ENCODE data around the gene MRPS24. TPM values are rescaled to one million over a fixed set of nuclear protein-coding genes. Genes with fewer than 3 reads are reported as not detected.

The MRPS24 gene
- total and polyA plus RNA-seq, 3 experiments from 2014 or later = 122 to 147 (median 140) TPM

DNA sequence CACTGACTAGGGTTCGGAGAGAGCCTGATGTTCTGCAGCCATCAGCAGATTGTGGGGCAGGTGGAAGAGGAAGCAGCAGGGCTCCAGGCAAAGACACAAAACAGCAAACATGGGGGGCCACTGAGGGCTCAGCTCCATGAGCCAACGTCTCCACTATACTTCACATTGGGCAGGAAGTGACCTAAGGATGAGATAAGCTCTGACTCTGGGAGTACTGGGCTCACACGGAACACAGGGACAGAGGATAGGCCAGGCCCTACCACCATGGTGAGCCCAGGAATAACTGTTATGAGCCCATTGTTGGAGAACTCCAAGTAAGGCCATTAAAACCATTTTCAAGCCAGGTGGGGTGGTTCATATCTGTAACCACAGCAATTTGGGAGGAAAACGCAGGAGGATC is 14.9 kb upstream of the MRPS24 start:
- POLR2A ChIA-PET = no interaction called here
- Mint-ChIP-seq H3K4me1 (peaks cover 8 to 9% (median 9%) of the 10 kb centered on the region in 3 donors), H3K4me3 (no peak overlapping the region), H3K9me3 (no peaks in the 10 kb centered on the region), H3K27ac (peak overlapping the region in 3 of 8 donors; percentile 6 to 81 (median 46)), H3K36me3 (peaks cover 0 to 61% (median 18%) of the 10 kb centered on the region in 3 donors), H3K27me3 (no peaks in the 10 kb centered on the region)
- Histone ChIP-seq H3K27ac (ENCODE audit: low read depth, low read length) (no peak overlapping the region), H3K27me3 (ENCODE audit: insufficient read depth, low read length, poor library complexity, severe bottlenecking) (no peaks in the 10 kb centered on the region), H3K9me3 (ENCODE audit: low read length) (no peaks in the 10 kb centered on the region), H3K4me1 (ENCODE audit: insufficient read depth, low read length) (no peaks in the 10 kb centered on the region), H3K36me3 (ENCODE audit: insufficient read depth, low read length) (peaks cover 20% of the 10 kb centered on the region), H3K4me3 (ENCODE audit: low read length) (no peak overlapping the region)
- no peak for DNase-seq
- CTCF ChIA-PET = interaction anchor here (0.5 kb wide), 1 partner anchor 45 kb away, joined by 3 read pairs; no protein-coding TSS in a partner anchor

DNA sequence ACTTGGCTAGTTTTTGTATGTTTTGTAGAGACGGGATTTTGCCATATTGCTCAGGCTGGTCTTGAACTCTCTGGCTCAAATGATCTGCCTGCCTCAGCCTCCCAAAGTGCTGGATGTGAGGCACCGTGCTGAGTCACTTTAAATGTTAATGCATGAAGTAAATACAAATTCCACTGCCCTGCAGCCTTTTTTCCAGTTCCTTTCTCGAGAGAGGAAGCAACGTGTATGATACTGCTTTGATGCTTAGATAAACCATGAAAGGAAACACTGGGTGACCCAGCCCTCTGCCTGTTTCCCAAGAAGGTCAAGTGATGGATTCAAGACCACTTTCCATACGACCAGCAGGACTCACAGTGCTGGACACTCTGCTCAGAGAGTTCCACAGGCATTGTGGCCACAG is 11.3 kb upstream of the MRPS24 start:
- H3K27ac ChIP-seq (ENCODE audit: low read depth, low read length) = no peak overlapping the region
- no peak overlapping the region for H3K27ac Mint-ChIP-seq
- no peaks in the 10 kb centered on the region for H3K27me3 Mint-ChIP-seq
- peaks cover 4 to 87% (median 28%) of the 10 kb centered on the region in 3 donors for H3K36me3 Mint-ChIP-seq
- no peak overlapping the region for H3K4me3 Mint-ChIP-seq
- no peaks in the 10 kb centered on the region for H3K9me3 ChIP-seq (ENCODE audit: low read length)
- POLR2A ChIA-PET = interaction anchor here (0.6 kb wide), 1 partner anchor 751 kb away, joined by 3 read pairs; no protein-coding TSS in a partner anchor
- CTCF ChIA-PET = no interaction called here
- no peaks in the 10 kb centered on the region for H3K27me3 ChIP-seq (ENCODE audit: insufficient read depth, low read length, poor library complexity, severe bottlenecking)
- H3K4me1 Mint-ChIP-seq = no peaks in the 10 kb centered on the region
- no peaks in the 10 kb centered on the region for H3K9me3 Mint-ChIP-seq
- H3K4me3 ChIP-seq (ENCODE audit: low read length) = no peak overlapping the region
- H3K36me3 ChIP-seq (ENCODE audit: insufficient read depth, low read length) = peaks cover 35% of the 10 kb centered on the region
- DNase-seq = no peak
- H3K4me1 ChIP-seq (ENCODE audit: insufficient read depth, low read length) = no peaks in the 10 kb centered on the region

DNA sequence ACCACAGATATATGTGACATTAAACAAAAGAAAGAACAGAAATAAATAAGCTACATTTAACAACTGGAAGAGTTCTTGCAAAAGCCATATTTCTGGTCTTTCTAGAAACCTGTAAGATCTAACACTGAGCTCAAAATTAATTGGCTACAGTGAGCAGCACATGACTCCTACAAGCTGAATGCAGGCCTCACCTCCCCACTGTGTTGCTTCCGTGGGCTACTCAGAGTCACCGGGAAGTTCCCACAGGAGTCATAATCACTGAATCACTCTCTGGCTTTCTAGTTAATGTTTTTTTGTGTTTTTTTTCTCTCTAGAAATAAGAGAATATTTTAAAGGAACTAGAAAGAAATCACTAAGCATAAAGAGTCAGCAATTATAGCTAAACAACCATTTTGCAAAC is 10.2 kb upstream of the MRPS24 start:
- Mint-ChIP-seq H3K36me3 (peaks cover 4 to 84% (median 28%) of the 10 kb centered on the region in 3 donors), H3K4me3 (no peak overlapping the region), H3K4me1 (no peaks in the 10 kb centered on the region), H3K27me3 (no peaks in the 10 kb centered on the region), H3K9me3 (no peaks in the 10 kb centered on the region), H3K27ac (no peak overlapping the region)
- Histone ChIP-seq H3K9me3 (ENCODE audit: low read length) (no peaks in the 10 kb centered on the region), H3K27me3 (ENCODE audit: insufficient read depth, low read length, poor library complexity, severe bottlenecking) (no peaks in the 10 kb centered on the region), H3K4me3 (ENCODE audit: low read length) (no peak overlapping the region), H3K27ac (ENCODE audit: low read depth, low read length) (no peak overlapping the region), H3K36me3 (ENCODE audit: insufficient read depth, low read length) (peaks cover 34% of the 10 kb centered on the region), H3K4me1 (ENCODE audit: insufficient read depth, low read length) (no peaks in the 10 kb centered on the region)
- DNase-seq = no peak
- ChIA-PET POLR2A (interaction anchor here (0.6 kb wide), 1 partner anchor 20 kb away, joined by 3 read pairs; no protein-coding TSS in a partner anchor), CTCF (no interaction called here)

DNA sequence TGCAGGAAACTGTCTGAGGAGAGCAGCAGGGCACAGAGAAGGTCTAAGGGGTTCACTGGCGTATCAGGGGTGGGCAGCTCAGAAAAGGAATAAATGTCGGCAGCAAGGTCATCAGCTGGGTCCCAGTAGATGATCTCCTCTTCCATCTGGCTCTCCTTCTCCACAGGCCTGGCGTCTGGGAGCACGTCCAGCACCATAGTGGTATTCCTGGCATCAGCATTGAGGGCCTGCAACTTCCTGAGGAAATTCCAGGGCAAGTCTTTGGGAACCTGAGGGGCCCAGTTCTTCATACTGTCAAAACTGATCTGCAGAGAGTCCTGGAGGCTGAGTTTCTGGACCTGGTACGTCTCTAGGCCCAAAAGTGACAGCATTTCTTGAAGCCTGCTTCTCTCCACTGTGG is 9.6 kb upstream of the MRPS24 start:
- H3K9me3 Mint-ChIP-seq = no peaks in the 10 kb centered on the region
- H3K36me3 Mint-ChIP-seq = peaks cover 4 to 78% (median 28%) of the 10 kb centered on the region in 3 donors
- DNase-seq = no peak
- Histone ChIP-seq H3K36me3 (ENCODE audit: insufficient read depth, low read length) (peaks cover 34% of the 10 kb centered on the region), H3K4me3 (ENCODE audit: low read length) (no peak overlapping the region), H3K4me1 (ENCODE audit: insufficient read depth, low read length) (no peaks in the 10 kb centered on the region), H3K27me3 (ENCODE audit: insufficient read depth, low read length, poor library complexity, severe bottlenecking) (no peaks in the 10 kb centered on the region), H3K9me3 (ENCODE audit: low read length) (no peaks in the 10 kb centered on the region), H3K27ac (ENCODE audit: low read depth, low read length) (no peak overlapping the region)
- peak overlapping the region in 2 of 8 donors; percentile 61 to 74 for H3K27ac Mint-ChIP-seq
- H3K4me1 Mint-ChIP-seq = no peaks in the 10 kb centered on the region
- POLR2A ChIA-PET = no interaction called here
- no peak overlapping the region for H3K4me3 Mint-ChIP-seq
- H3K27me3 Mint-ChIP-seq = no peaks in the 10 kb centered on the region
- CTCF ChIA-PET = no interaction called here

DNA sequence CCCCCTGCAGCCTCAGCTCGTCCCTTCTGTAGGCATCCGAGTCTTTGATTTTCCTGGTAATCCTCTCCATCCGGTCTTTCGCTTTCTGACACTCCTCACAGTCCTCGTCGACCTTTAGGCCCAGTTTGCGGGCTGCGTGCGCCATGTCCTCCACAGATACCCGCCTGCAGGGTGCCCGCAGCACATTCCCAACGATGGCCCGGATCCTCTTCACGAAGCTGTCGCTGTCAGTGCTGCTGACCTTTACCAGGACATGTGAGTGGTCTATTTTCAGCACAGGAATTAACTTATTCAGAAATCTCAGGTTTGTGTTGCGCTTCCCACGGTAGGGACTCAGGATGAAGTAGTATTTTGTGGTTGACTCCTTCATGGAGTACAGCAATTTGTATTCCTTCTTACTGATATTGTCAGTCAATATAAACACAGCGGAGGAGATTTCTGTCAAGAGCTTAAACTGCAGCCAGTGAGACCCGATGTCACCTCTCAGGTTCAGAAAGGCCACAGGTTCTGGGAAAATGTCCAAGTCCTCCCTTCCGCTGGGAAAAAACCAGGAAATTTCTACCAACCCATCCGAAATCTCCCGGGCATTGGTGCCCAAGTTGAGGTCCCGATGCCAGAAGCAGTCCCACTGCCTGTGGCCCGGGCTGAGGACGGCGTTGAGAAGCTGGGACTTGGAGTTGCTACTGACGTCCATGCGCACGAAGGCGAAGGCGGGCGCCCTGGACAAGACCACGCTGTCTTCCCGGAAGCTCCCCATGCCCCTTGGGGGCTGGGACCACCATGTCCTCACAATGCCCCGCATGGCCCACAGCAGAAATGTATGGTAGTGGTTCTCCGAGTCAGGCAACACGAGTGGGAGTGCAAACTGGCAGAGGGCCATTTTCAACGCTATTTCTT is 8.9 kb upstream of the MRPS24 start:
- Mint-ChIP-seq H3K4me3 (no peak overlapping the region), H3K4me1 (no peaks in the 10 kb centered on the region), H3K9me3 (no peaks in the 10 kb centered on the region), H3K27me3 (no peaks in the 10 kb centered on the region), H3K27ac (no peak overlapping the region), H3K36me3 (peaks cover 4 to 73% (median 25%) of the 10 kb centered on the region in 3 donors)
- DNase-seq = no peak
- H3K36me3 ChIP-seq (ENCODE audit: insufficient read depth, low read length) = peaks cover 34% of the 10 kb centered on the region
- POLR2A ChIA-PET = no interaction called here
- CTCF ChIA-PET = no interaction called here
- H3K4me1 ChIP-seq (ENCODE audit: insufficient read depth, low read length) = no peaks in the 10 kb centered on the region
- H3K27ac ChIP-seq (ENCODE audit: low read depth, low read length) = no peak overlapping the region
- H3K9me3 ChIP-seq (ENCODE audit: low read length) = no peaks in the 10 kb centered on the region
- no peaks in the 10 kb centered on the region for H3K27me3 ChIP-seq (ENCODE audit: insufficient read depth, low read length, poor library complexity, severe bottlenecking)
- no peak overlapping the region for H3K4me3 ChIP-seq (ENCODE audit: low read length)

DNA sequence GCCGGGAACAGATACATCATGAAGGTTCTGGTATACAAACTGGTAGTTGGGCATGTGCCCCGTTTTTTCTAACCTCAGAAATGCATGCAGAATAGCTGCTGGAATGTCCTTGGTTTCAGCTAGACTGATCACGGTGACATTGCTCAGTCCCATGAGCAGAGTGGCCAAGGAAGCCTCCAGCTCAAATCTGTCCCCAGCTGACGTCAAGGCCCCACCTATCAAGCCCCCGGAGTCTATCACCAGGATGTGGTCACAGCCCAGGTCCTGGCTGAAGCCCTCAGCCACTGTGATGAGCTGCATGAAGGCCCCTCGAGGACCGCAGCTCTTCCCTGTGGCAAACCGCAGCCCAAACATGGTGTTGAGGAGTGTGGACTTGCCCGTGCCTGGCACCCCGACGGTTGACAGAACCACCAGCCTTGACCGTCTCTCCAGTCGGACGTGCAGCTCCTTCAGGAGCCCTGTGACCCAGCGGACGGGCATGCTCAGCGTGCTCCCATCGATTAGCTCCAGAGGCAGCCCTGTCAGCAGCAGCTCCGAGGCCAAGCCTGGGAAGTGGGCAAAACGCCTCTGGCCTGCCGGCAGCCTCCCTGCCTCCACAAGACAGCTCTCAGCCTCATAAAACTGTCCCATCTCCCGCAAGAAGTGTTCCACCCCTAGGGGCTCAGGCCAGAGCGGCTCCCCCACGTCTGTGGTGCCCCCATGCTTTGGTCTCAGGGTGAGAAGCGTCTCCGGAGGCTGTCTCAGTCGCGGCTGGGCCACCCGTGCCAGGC is 7.8 kb upstream of the MRPS24 start:
- peak overlapping the region in 1 of 8 donors; percentile 92 for H3K27ac Mint-ChIP-seq
- peaks cover 4 to 69% (median 23%) of the 10 kb centered on the region in 3 donors for H3K36me3 Mint-ChIP-seq
- H3K27me3 Mint-ChIP-seq = no peaks in the 10 kb centered on the region
- no peaks in the 10 kb centered on the region for H3K9me3 Mint-ChIP-seq
- CTCF ChIA-PET = no interaction called here
- H3K4me3 Mint-ChIP-seq = no peak overlapping the region
- POLR2A ChIA-PET = no interaction called here
- no peak overlapping the region for H3K27ac ChIP-seq (ENCODE audit: low read depth, low read length)
- no peaks in the 10 kb centered on the region for H3K4me1 Mint-ChIP-seq
- H3K4me3 ChIP-seq (ENCODE audit: low read length) = no peak overlapping the region
- peaks cover 34% of the 10 kb centered on the region for H3K36me3 ChIP-seq (ENCODE audit: insufficient read depth, low read length)
- DNase-seq = no peak
- H3K9me3 ChIP-seq (ENCODE audit: low read length) = no peaks in the 10 kb centered on the region
- H3K4me1 ChIP-seq (ENCODE audit: insufficient read depth, low read length) = no peaks in the 10 kb centered on the region
- no peaks in the 10 kb centered on the region for H3K27me3 ChIP-seq (ENCODE audit: insufficient read depth, low read length, poor library complexity, severe bottlenecking)

- no peak for DNase-seq
- H3K27ac ChIP-seq (ENCODE audit: low read depth, low read length) = no peak overlapping the region
- no peaks in the 10 kb centered on the region for H3K4me1 ChIP-seq (ENCODE audit: insufficient read depth, low read length)
- H3K36me3 Mint-ChIP-seq = peaks cover 4 to 61% (median 18%) of the 10 kb centered on the region in 3 donors
- no peaks in the 10 kb centered on the region for H3K9me3 ChIP-seq (ENCODE audit: low read length)
- no peaks in the 10 kb centered on the region for H3K4me1 Mint-ChIP-seq
- no peaks in the 10 kb centered on the region for H3K9me3 Mint-ChIP-seq
- ChIA-PET POLR2A (no interaction called here), CTCF (no interaction called here)
- H3K4me3 Mint-ChIP-seq = no peak overlapping the region
- peak overlapping the region in 1 of 8 donors; percentile 92 for H3K27ac Mint-ChIP-seq
- peaks cover 32% of the 10 kb centered on the region for H3K36me3 ChIP-seq (ENCODE audit: insufficient read depth, low read length)
- H3K4me3 ChIP-seq (ENCODE audit: low read length) = no peak overlapping the region
- no peaks in the 10 kb centered on the region for H3K27me3 Mint-ChIP-seq
- no peaks in the 10 kb centered on the region for H3K27me3 ChIP-seq (ENCODE audit: insufficient read depth, low read length, poor library complexity, severe bottlenecking)
Observed at GRCh38 chr7:43876241-43876640, 6.9 kb upstream of the MRPS24 start.

GRCh38 chr7:43873300-43873699 is 4.0 kb upstream of the MRPS24 start:
- Mint-ChIP-seq H3K9me3 (no peaks in the 10 kb centered on the region), H3K36me3 (peaks cover 4 to 42% (median 10%) of the 10 kb centered on the region in 3 donors)

More at GRCh38 chr7:43873300-43873699, 4.0 kb upstream of the MRPS24 start:
- Mint-ChIP-seq H3K4me1 (peaks cover 14 to 16% (median 16%) of the 10 kb centered on the region in 3 donors), H3K27me3 (no peaks in the 10 kb centered on the region), H3K4me3 (no peak overlapping the region), H3K27ac (peak overlapping the region in 3 of 8 donors; percentile 14 to 29 (median 26))
- POLR2A ChIA-PET = no interaction called here
- CTCF ChIA-PET = interaction anchor here (1.1 kb wide), 1 partner anchor 34 kb away, joined by 4 read pairs; no protein-coding TSS in a partner anchor
- DNase-seq = no peak
- Histone ChIP-seq H3K4me1 (ENCODE audit: insufficient read depth, low read length) (peaks cover 13% of the 10 kb centered on the region), H3K9me3 (ENCODE audit: low read length) (no peaks in the 10 kb centered on the region), H3K4me3 (ENCODE audit: low read length) (no peak overlapping the region), H3K27ac (ENCODE audit: low read depth, low read length) (peak overlapping the region; percentile 38), H3K36me3 (ENCODE audit: insufficient read depth, low read length) (peaks cover 12% of the 10 kb centered on the region), H3K27me3 (ENCODE audit: insufficient read depth, low read length, poor library complexity, severe bottlenecking) (no peaks in the 10 kb centered on the region)

All from CD8-positive, alpha-beta memory T cell (primary cell).